ENCODE measurements around the gene DDX6.
"Not testable (repeated sequence)": the region's sequence is repeated elsewhere in the genome, so short reads cannot be mapped to it uniquely, and the experiment has no call there.

The DDX6 gene

GRCh38 chr11:118791111-118791960 lies at the start of gene DDX6:
DDX6 (minus strand) TSS chr11:118791164; CDS start chr11:118786251, 4,913 bp downstream.
- in situ Hi-C loops (cut with MboI; ENCODE audit: low sequenced_read_pairs), result no loop called here

- in situ Hi-C loops (cut with MboI; ENCODE audit: low sequenced_read_pairs), result no loop called here
These were observed 48.1 kb upstream of the DDX6 start for GRCh38 chr11:118838905-118839553.

- in situ Hi-C loops (cut with MboI; ENCODE audit: low sequenced_read_pairs), result no loop called here
These were observed 46.9 kb upstream of the DDX6 start for GRCh38 chr11:118837868-118838267.

- in situ Hi-C loops (cut with MboI; ENCODE audit: low sequenced_read_pairs), result no loop called here
These were observed 43.6 kb upstream of the DDX6 start for GRCh38 chr11:118834427-118835028.

GRCh38 chr11:118827118-118827517 lies 36.2 kb upstream of the DDX6 start:
- in situ Hi-C loops (cut with MboI; ENCODE audit: low sequenced_read_pairs), result no loop called here

GRCh38 chr11:118822936-118823510 lies 32.1 kb upstream of the DDX6 start:
- in situ Hi-C loops (cut with MboI; ENCODE audit: low sequenced_read_pairs), result not testable (repeated sequence)

GRCh38 chr11:118820412-118821357 lies 29.7 kb upstream of the DDX6 start:
- in situ Hi-C loops (cut with MboI; ENCODE audit: low sequenced_read_pairs), result no loop called here

GRCh38 chr11:118820025-118820379 lies 29.0 kb upstream of the DDX6 start:
- in situ Hi-C loops (cut with MboI; ENCODE audit: low sequenced_read_pairs), result not testable (repeated sequence)

GRCh38 chr11:118819334-118820024 lies 28.5 kb upstream of the DDX6 start:
- in situ Hi-C loops (cut with MboI; ENCODE audit: low sequenced_read_pairs), result no loop called here

GRCh38 chr11:118818130-118818529 lies 27.2 kb upstream of the DDX6 start:
- in situ Hi-C loops (cut with MboI; ENCODE audit: low sequenced_read_pairs), result no loop called here

- in situ Hi-C loops (cut with MboI; ENCODE audit: low sequenced_read_pairs), result no loop called here
These were observed 22.6 kb upstream of the DDX6 start for GRCh38 chr11:118813551-118813950.

- in situ Hi-C loops (cut with MboI; ENCODE audit: low sequenced_read_pairs), result no loop called here
These were observed 21.5 kb upstream of the DDX6 start for GRCh38 chr11:118812485-118812884.

GRCh38 chr11:118807800-118808778 lies 17.1 kb upstream of the DDX6 start:
- in situ Hi-C loops (cut with MboI; ENCODE audit: low sequenced_read_pairs), result no loop called here

GRCh38 chr11:118806400-118806799 lies 15.4 kb upstream of the DDX6 start:
- in situ Hi-C loops (cut with MboI; ENCODE audit: low sequenced_read_pairs), result no loop called here

- in situ Hi-C loops (cut with MboI; ENCODE audit: low sequenced_read_pairs), result no loop called here
These were observed 13.1 kb upstream of the DDX6 start for GRCh38 chr11:118804094-118804493.

GRCh38 chr11:118799372-118799771 lies 8.4 kb upstream of the DDX6 start:
- in situ Hi-C loops (cut with MboI; ENCODE audit: low sequenced_read_pairs), result no loop called here

- in situ Hi-C loops (cut with MboI; ENCODE audit: low sequenced_read_pairs), result no loop called here
These were observed 6.5 kb upstream of the DDX6 start for GRCh38 chr11:118797510-118797909.

- in situ Hi-C loops (cut with MboI; ENCODE audit: low sequenced_read_pairs), result no loop called here
These were observed 1.7 kb upstream of the DDX6 start for GRCh38 chr11:118792570-118793124.
